Omental fat pad (tissue), 4 donors: ENCODE data around the gene NTF3. TPM values are rescaled to one million over a fixed set of nuclear protein-coding genes. Genes with fewer than 3 reads are reported as not detected.

Experiments used
- ATAC-seq: fragments of 150-250 bp; one replicate; pipeline ENCODE4 v1.9.1; 2016; ENCODE audit warnings: mild to moderate bottlenecking, moderate library complexity; ENCODE audit not compliant: low FRiP score
- DNase-seq: peaks from one replicate; pipeline ENCODE4 v3.0.0-alpha.2; 2019; ENCODE audit warnings: low spot score
- total RNA-seq, 4 donors: library from RNA; depleted of rRNA; stranded (reverse); fragments of >200 nt; gene quantifications; one replicate each; pipeline ENCODE4 v1.1.0, GENCODE V29; 2016
- TF ChIP-seq, protein P1 (sequence below), 3 donors: fragments of 450-650 bp; IDR thresholded peaks; one replicate each; pipeline ENCODE4 v1.5.1; 2016 to 2017; ENCODE audit warnings: antibody characterized with exemption in 3 of 3, mild to moderate bottlenecking in 3 of 3, moderate library complexity in 2 of 3

The NTF3 gene
- total RNA-seq, 4 donors from 2014 or later: not detected

DNA sequence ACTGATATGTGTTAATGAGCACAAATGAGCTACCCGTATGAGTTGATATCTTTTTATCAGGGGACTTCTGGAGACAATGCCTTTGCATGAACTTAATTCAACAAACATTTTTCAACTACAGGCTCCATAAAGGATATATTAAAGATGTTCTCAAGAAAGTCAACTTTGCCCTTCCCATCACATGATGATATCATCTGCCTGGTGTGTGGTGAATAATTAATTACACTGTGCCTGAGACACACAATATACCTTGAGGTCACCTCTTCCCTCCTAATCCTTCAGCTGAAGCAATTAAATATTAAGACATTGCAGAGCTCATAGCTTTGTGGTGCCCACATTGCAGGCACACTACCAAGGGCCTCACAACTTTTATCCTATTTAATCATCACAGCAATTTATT lies 22.3 kb upstream of the NTF3 start:
- no peak for ATAC-seq
- DNase-seq: no peak
- TF ChIP-seq, protein P1, sequence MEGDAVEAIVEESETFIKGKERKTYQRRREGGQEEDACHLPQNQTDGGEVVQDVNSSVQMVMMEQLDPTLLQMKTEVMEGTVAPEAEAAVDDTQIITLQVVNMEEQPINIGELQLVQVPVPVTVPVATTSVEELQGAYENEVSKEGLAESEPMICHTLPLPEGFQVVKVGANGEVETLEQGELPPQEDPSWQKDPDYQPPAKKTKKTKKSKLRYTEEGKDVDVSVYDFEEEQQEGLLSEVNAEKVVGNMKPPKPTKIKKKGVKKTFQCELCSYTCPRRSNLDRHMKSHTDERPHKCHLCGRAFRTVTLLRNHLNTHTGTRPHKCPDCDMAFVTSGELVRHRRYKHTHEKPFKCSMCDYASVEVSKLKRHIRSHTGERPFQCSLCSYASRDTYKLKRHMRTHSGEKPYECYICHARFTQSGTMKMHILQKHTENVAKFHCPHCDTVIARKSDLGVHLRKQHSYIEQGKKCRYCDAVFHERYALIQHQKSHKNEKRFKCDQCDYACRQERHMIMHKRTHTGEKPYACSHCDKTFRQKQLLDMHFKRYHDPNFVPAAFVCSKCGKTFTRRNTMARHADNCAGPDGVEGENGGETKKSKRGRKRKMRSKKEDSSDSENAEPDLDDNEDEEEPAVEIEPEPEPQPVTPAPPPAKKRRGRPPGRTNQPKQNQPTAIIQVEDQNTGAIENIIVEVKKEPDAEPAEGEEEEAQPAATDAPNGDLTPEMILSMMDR (IDR thresholded peaks at IDR 0.05): no peak

DNA sequence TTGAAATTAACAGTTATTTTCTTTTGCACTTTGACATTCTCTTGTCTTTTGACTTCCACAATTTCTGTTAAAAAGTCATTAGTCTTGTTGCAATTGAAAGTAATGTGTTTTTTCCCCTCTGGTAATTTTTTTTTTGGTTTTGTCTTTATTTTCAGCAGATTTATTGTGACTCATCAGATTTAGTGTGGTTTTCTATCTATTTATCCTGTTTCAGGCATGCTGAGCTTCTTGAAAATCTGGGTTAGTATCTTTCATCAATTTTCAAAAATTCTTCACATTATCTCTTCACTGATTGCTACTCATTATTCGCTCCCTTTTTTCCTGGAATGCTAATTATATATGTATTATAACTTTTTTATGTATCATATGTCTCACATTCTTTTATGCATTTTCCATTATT lies 15.3 kb upstream of the NTF3 start:
- TF ChIP-seq, protein P1 (IDR thresholded peaks at IDR 0.05): no peak
- DNase-seq (no peak), ATAC-seq (no peak)

DNA sequence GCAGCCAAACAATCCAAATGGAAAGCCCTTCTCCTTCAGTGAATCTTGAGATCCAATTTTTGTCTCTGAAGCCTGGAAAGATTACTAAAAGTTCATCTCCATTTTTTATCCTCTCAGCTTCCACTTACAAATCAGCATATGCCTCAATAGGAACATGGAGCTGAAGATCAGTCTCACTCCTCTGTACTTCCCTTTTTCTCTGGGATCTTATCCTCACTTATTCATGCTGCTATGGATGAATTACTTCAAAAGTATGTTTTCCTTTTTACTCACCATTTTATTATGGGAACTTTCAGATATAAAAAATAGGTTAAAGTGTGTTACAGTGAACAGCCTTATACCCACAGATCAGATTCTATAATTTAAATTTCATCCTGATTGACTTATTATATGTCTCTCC lies 14.4 kb upstream of the NTF3 start:
- TF ChIP-seq, protein P1 (IDR thresholded peaks at IDR 0.05): no peak
- DNase-seq: no peak
- ATAC-seq: no peak

DNA sequence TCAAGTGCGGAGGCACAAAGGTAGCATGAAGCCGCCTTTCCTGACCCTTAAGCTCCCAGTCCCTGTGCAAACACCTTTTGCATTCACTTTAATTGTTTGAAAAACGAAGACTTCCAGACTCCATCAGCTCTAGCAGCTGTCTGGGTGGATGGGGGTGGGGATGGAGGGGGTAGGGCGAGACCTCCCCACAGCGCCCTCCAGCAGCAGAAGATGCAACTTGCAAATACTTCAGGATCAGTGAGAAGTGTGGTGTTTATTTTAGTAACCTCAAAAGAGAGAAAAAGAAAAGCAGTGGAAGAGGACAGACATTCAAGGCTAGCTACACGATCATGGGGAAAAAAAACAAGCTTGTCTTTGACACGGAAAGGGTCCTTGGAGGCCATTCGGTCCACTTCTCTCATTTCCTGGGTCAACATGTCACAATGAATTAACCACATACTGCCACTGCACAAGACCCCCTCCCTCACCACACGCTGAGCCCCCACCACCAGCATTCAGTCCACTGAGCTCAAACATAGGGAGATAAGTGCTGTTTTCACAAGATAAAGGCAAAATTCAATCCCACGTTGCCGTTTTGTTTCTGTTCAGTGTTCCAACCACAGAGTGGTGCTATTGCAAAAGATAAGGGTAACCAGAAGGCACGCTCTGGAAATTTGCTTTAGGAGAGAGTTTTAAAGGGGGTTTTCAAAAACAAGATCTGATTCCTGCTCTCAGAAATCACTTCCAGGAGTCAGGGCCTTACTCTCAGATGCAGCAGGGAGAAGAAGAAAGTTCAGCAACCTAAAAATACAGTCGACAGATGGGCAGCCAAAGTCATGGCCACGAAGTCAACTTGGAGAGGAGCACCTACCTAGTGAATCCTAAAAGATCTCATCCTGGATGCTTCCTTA lies 3.3 kb upstream of the NTF3 start:
- TF ChIP-seq, protein P1 (IDR thresholded peaks at IDR 0.05): no peak
- DNase-seq (no peak), ATAC-seq (no peak)

DNA sequence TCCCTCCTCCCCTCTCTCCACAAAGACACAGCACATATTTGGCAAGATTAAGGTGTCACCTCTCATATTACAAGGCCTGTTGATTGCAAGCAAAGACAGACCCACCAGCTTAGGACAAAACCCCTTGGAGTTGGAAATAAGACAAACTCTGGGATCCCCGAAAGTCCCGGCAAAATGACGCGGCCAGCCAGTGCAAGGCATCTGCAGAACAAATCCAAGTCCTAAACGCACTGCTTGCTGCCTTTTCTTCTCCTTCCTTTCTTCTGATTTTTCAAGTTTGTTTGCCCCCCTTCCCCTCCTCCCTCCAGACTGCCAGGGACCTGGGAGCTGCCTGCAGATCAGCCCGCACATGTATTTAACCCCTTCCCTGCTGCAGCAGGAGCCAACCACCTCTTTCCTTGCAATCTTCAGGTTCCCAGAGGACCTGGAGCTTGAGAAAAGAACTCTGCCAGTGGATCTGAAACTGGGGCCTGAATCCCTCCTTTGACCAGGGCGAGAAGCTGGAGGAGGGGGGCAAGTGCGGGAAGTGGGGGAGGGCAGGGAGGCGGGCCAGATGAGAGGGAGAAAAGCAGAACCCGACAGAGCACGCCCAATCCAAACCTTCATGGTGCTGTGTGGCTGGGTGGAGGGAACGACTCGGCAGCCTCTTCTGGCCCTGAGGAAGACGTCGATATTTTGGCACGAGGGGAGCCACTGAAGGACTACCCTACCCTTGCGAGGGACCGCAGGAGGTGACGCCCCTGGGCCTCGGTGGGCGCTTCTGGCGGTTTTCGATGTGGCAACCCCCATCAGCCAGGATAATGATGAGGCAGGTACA lies 2.0 kb upstream of the NTF3 start:
- DNase-seq (no peak), ATAC-seq (no peak)
- TF ChIP-seq, protein P1 (IDR thresholded peaks at IDR 0.05): no peak

DNA sequence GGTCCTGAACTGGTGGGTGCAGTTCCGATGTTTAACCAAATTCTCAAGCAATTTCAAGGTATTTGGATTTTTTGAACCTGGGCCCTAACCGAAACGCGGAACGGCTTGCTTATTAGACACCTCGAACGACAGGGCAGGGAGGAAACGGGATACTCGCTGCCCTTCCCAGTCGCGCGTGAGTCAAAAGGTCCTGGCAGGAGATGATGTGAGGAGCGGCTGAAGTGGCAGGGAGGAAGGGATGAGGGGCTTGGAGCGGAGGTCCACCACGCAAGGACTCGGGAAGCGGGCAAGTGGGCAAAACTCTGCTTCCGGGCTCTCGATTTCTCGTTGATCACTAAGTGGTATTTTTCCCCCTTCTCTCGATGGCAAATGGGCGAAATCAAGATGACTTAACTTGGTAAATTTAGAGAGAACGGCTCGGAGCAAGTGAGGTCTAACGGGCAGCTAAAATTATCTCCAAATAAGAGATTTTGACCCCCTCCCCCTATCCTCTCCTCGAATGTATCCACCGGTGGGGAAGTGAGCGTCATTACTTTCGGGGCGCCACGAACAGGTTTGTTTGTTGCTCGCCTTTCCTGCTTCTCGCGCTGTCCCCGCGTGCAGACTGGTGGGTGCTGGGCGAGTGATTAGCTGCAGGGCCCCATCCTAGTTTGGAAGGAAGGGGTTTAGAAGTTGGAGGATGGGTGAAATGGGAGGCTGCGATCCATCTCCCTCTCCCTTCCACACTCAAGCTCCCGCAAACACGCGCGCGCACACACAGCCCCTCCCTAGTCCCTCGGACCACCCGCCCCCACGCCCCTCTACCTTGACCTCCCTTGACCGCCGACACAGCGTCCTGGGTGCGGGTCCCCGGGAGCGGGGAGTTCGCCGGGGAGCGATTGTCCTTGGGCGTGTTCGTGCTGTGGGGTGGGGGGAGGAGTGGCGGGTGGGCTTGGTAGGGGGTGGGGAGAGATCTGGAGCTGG lies 986 bp upstream of the NTF3 start:
- no peak for DNase-seq
- ATAC-seq: no peak
- TF ChIP-seq, protein P1 (IDR thresholded peaks at IDR 0.05): no peak
